ENCODE data around the gene SH3BGRL3.

Gene SH3BGRL3

DNA sequence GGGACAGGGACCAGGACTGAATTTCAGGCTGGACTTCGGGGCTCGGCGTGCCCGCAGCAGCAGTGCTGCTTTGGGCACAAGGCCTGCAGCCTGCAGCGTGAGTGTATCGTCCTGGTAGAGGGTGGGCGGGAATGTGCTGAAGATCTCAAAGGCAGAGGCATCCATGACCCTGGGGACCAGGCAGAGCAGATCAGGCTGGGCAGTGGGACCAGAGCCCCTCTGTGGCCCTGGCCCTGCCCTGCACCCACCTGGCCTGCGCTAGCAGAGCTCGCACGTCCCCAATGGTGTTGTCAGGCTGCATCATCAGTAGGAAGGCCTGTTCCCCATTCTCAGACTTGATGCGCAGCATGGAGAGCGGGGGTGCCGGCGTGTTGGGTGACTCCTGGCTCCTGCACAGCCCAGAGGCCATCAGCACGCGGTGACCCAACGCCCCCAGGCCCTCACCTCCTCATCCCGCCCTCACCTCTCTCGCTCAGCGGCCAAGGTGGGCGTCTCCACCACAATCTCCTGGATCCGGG is 2.6 kb downstream of the SH3BGRL3 start:
- peak overlapping the region; percentile 57 for H3K9ac ChIP-seq (ENCODE audit: insufficient read length, low read depth)
- no peak overlapping the region for H3K4me3 ChIP-seq (ENCODE audit: insufficient read length, low read depth)
- no peak for DNase-seq (ENCODE audit: low read depth, low spot score)

DNA sequence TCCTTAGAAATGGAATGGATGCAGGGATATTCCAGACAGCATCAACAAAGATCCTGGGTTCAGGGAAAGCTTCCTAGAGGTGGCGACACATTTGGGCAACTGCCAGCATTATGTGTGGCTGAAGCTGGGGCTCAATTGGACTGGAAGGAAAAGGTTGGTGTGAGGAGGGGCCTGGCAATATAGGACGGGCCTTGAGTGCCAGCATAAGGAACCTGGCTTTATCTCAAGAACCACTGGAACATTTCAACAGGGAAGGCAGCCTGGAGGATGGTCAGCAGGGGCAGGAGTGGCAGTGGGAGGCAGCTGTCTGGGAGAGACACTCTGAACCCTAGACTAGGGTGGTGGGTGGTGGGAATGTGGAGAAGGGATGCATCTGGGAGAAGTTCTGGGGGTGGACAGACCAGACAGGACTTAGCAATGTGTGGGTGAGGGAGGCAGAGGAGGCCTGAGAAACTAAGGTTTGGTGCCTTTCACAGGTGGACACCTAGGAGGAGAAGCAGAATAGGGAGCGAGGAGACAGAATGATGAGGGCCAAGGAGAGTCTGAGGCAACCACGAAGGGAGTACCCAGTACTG is 3.5 kb downstream of the SH3BGRL3 start:
- peaks cover 39% of the 10 kb centered on the region for H3K4me1 ChIP-seq (ENCODE audit: insufficient read depth, insufficient read length)
- no peak overlapping the region for H3K4me3 ChIP-seq (ENCODE audit: insufficient read length, low read depth)
- H3K9ac ChIP-seq (ENCODE audit: insufficient read length, low read depth) = no peak overlapping the region
- DNase-seq (ENCODE audit: low read depth, low spot score) = no peak
- no peaks in the 10 kb centered on the region for H3K27me3 ChIP-seq (ENCODE audit: insufficient read depth, insufficient read length)
- no peak for TF ChIP-seq ZNF274 (IDR thresholded peaks at IDR 0.05; ENCODE audit: low read depth, low read length)
- no peak for TF ChIP-seq YY1 (IDR thresholded peaks at IDR 0.05; ENCODE audit: insufficient read depth, insufficient read length)
- no peak for TF ChIP-seq SUZ12 (IDR thresholded peaks at IDR 0.05; ENCODE audit: extremely low read depth, insufficient read depth, insufficient read length)
- H3K36me3 ChIP-seq (ENCODE audit: insufficient read depth, insufficient read length, low read length) = peaks cover 36% of the 10 kb centered on the region
- H3K9me3 ChIP-seq (ENCODE audit: insufficient read depth, low read length) = no peaks in the 10 kb centered on the region

More for the DNA sequence above, 2.6 kb downstream of the SH3BGRL3 start:
- no peak for TF ChIP-seq YY1 (IDR thresholded peaks at IDR 0.05; ENCODE audit: insufficient read depth, insufficient read length)
- no peaks in the 10 kb centered on the region for H3K27me3 ChIP-seq (ENCODE audit: insufficient read depth, insufficient read length)
- peaks cover 45% of the 10 kb centered on the region for H3K36me3 ChIP-seq (ENCODE audit: insufficient read depth, insufficient read length, low read length)
- peaks cover 39% of the 10 kb centered on the region for H3K4me1 ChIP-seq (ENCODE audit: insufficient read depth, insufficient read length)
- H3K9me3 ChIP-seq (ENCODE audit: insufficient read depth, low read length) = no peaks in the 10 kb centered on the region

DNA sequence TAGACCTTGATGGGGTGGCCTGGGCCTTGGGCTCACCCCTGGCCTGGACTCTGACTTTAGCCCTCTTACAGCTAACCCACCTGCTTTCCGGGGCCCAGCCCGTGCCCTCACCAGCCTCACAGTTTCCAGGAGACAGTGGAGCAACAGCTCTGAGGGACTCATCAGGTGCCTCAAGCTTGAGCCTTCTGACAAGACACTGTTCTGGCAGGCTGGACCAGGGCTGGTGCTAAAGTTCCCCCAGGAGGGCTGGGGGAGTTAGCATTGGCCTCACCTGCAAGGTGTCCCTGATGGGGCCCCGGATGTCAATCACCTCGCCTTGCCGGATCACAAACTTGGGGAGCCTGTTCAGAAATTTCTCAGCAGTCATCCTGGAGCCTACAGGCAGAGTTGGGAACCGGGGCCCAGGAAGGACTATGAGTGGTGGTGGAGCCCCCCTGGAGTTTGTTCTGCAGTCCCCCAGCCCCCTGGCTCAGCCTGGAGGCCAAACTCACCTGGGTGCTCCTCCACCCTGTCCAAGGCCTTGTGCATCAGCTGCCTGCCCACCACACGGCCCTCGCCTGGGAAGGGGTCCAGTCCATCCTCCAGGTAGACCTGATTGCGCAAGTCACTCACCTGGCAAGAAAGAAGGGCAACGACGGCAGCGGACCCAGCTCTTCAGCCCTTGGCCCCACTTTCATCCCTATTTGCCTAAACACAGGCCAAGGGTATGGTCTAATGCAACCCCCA is 4.1 kb downstream of the SH3BGRL3 start:
- no peak overlapping the region for H3K4me3 ChIP-seq (ENCODE audit: insufficient read length, low read depth)
- no peak for TF ChIP-seq ZNF274 (IDR thresholded peaks at IDR 0.05; ENCODE audit: low read depth, low read length)
- no peak for TF ChIP-seq YY1 (IDR thresholded peaks at IDR 0.05; ENCODE audit: insufficient read depth, insufficient read length)
- TF ChIP-seq SUZ12 (IDR thresholded peaks at IDR 0.05; ENCODE audit: extremely low read depth, insufficient read depth, insufficient read length) = no peak
- no peak overlapping the region for H3K9ac ChIP-seq (ENCODE audit: insufficient read length, low read depth)

DNA sequence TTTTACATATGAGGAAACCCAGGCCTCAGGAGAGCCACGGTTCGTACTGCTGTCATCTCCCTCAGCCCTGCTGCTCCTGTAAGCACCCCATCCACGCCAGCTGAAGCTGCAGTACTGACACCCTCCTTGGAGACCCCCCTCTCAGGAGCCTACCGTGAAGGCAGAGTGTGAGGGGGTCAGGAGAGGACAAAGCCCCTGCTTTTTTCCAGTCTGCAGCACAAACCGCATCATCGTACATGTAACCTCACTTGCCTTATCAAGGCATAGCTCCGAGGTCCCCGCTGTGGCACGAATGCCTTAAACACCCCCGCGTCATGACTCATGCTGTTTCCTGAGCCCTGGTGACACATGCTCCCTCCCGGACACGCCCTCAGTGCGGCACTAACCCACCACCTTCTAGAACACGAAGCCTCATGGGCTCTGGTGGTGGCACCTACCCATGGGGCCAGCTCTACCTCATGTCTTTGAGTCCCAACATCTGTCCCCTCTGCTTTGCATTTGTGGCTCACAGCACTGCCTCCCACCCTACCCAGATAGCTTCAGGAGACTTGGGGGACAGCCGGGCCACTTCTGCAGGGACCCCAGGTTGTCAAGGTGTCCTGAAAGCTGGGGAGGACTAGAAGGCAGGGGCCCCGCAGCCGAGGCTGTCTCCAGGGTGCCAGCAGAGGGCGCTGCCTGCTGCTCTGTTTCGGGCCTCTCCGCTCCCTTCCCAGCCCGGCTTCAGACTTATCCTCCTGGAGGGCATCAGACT is 4.9 kb downstream of the SH3BGRL3 start:
- Histone ChIP-seq H3K4me1 (ENCODE audit: insufficient read depth, insufficient read length) (peaks cover 40% of the 10 kb centered on the region), H3K36me3 (ENCODE audit: insufficient read depth, insufficient read length, low read length) (peaks cover 35% of the 10 kb centered on the region), H3K9ac (ENCODE audit: insufficient read length, low read depth) (peak overlapping the region; percentile 46), H3K9me3 (ENCODE audit: insufficient read depth, low read length) (no peaks in the 10 kb centered on the region), H3K27me3 (ENCODE audit: insufficient read depth, insufficient read length) (no peaks in the 10 kb centered on the region), H3K4me3 (ENCODE audit: insufficient read length, low read depth) (no peak overlapping the region)
- DNase-seq (ENCODE audit: low read depth, low spot score) = no peak
- no peak for TF ChIP-seq ZNF274 (IDR thresholded peaks at IDR 0.05; ENCODE audit: low read depth, low read length)
- no peak for TF ChIP-seq SUZ12 (IDR thresholded peaks at IDR 0.05; ENCODE audit: extremely low read depth, insufficient read depth, insufficient read length)
- no peak for TF ChIP-seq YY1 (IDR thresholded peaks at IDR 0.05; ENCODE audit: insufficient read depth, insufficient read length)

More for the DNA sequence above, 4.1 kb downstream of the SH3BGRL3 start:
- DNase-seq (ENCODE audit: low read depth, low spot score) = no peak
- Histone ChIP-seq H3K36me3 (ENCODE audit: insufficient read depth, insufficient read length, low read length) (peaks cover 30% of the 10 kb centered on the region), H3K4me1 (ENCODE audit: insufficient read depth, insufficient read length) (peaks cover 39% of the 10 kb centered on the region), H3K27me3 (ENCODE audit: insufficient read depth, insufficient read length) (no peaks in the 10 kb centered on the region), H3K9me3 (ENCODE audit: insufficient read depth, low read length) (no peaks in the 10 kb centered on the region)

GRCh38 chr1:26285366-26286063 is 5.6 kb downstream of the SH3BGRL3 start:
- H3K4me3 ChIP-seq (ENCODE audit: insufficient read length, low read depth) = no peak overlapping the region

DNA sequence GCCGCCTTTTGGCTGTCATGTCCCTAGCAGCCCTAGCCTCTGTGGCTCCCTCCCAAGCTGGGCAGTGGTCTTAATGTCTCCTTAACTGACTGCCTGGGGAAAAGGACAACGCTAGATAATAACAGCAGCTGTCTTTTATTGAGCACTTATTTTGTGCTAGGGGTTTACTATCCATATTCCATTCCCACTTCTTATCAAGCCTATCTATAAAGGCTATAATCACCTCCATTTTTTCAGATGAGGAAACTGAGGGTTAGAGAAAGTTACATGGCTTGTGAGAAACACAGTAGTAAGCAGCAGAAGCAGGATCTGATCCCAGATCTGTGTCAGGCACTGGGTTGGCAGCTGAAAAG is 6.2 kb downstream of the SH3BGRL3 start:
- H3K9me3 ChIP-seq (ENCODE audit: insufficient read depth, low read length) = no peaks in the 10 kb centered on the region
- DNase-seq (ENCODE audit: low read depth, low spot score) = no peak
- H3K4me1 ChIP-seq (ENCODE audit: insufficient read depth, insufficient read length) = peaks cover 49% of the 10 kb centered on the region
- no peak for TF ChIP-seq YY1 (IDR thresholded peaks at IDR 0.05; ENCODE audit: insufficient read depth, insufficient read length)
- TF ChIP-seq ZNF274 (IDR thresholded peaks at IDR 0.05; ENCODE audit: low read depth, low read length) = no peak
- TF ChIP-seq SUZ12 (IDR thresholded peaks at IDR 0.05; ENCODE audit: extremely low read depth, insufficient read depth, insufficient read length) = no peak
- no peak overlapping the region for H3K9ac ChIP-seq (ENCODE audit: insufficient read length, low read depth)
- peaks cover 32% of the 10 kb centered on the region for H3K36me3 ChIP-seq (ENCODE audit: insufficient read depth, insufficient read length, low read length)
- H3K4me3 ChIP-seq (ENCODE audit: insufficient read length, low read depth) = no peak overlapping the region
- H3K27me3 ChIP-seq (ENCODE audit: insufficient read depth, insufficient read length) = no peaks in the 10 kb centered on the region

More at GRCh38 chr1:26285366-26286063, 5.6 kb downstream of the SH3BGRL3 start:
- Histone ChIP-seq H3K9ac (ENCODE audit: insufficient read length, low read depth) (peak overlapping the region; percentile 22), H3K36me3 (ENCODE audit: insufficient read depth, insufficient read length, low read length) (peaks cover 35% of the 10 kb centered on the region), H3K27me3 (ENCODE audit: insufficient read depth, insufficient read length) (no peaks in the 10 kb centered on the region), H3K9me3 (ENCODE audit: insufficient read depth, low read length) (no peaks in the 10 kb centered on the region), H3K4me1 (ENCODE audit: insufficient read depth, insufficient read length) (peaks cover 46% of the 10 kb centered on the region)
- TF ChIP-seq ZNF274 (IDR thresholded peaks at IDR 0.05; ENCODE audit: low read depth, low read length) (no peak), YY1 (IDR thresholded peaks at IDR 0.05; ENCODE audit: insufficient read depth, insufficient read length) (no peak), SUZ12 (IDR thresholded peaks at IDR 0.05; ENCODE audit: extremely low read depth, insufficient read depth, insufficient read length) (no peak)
- peak; percentile 84 for DNase-seq (ENCODE audit: low read depth, low spot score)
